SK-N-SH (cell line): ENCODE data around the gene QRICH2. TPM values are rescaled to one million over a fixed set of nuclear protein-coding genes. Genes with fewer than 3 reads are reported as not detected.

Experiments used
- CTCF ChIA-PET: fragments of 300-600, 350-600 bp; formaldehyde crosslinking; extraction: SDS; loops from one replicate; lab custom pipeline; 2021; lab: Yijun Ruan, JAX
- POLR2A ChIA-PET: fragments of 350-600 bp; sonication (Branson Sonifier 250); formaldehyde crosslinking; extraction: SDS; loops from one replicate; lab custom pipeline; 2020; ENCODE audit warnings: antibody characterized with exemption, inconsistent platforms; lab: Yijun Ruan, JAX
- DNase-seq: peaks from one replicate; pipeline ENCODE4 v3.0.0; 2012
- H2AFZ ChIP-seq: fragments of 200-600 bp; sonication (generic); 2 replicates; pipeline ENCODE4 v1.8.1; 2016; ENCODE audit warnings: antibody characterized with exemption, mild to moderate bottlenecking, low read depth
- H3F3A ChIP-seq: fragments of 200-600 bp; sonication (generic); replicated peaks from 2 replicates; pipeline ENCODE3; 2016; ENCODE audit warnings: antibody characterized with exemption, mild to moderate bottlenecking; ENCODE audit not compliant: insufficient read depth
- H3K27ac ChIP-seq, 2 experiments: fragments of 200-500 bp in 1 of 2; fragments of 200-600 bp in 1 of 2; sonication (Bioruptor generic) in 1 of 2; sonication (generic), shearing (Covaris generic) in 1 of 2; 2 replicates each; pipeline versions ENCODE4 v1.5.1 to v1.6.1; 2014 to 2016; ENCODE audit warnings: low read depth in 2 of 2, inconsistent platforms in 1 of 2, low read length in 1 of 2, mild to moderate bottlenecking in 1 of 2, mixed read lengths in 1 of 2
- H3K27me3 ChIP-seq: fragments of 200-600 bp; sonication (generic), shearing (Covaris generic); 2 replicates; pipeline ENCODE4 v1.6.1; 2016; ENCODE audit warnings: mixed run types; ENCODE audit not compliant: insufficient read depth
- H3K36me3 ChIP-seq, 2 experiments: fragments of 200-500 bp in 1 of 2; fragments of 200-600 bp in 1 of 2; sonication (Bioruptor generic) in 1 of 2; sonication (generic) in 1 of 2; replicated peaks in 1 of 2; 2 replicates each; pipeline versions ENCODE3 to v1.5.1; 2014 to 2016; ENCODE audit warnings: low read length in 1 of 2, mild to moderate bottlenecking in 1 of 2; ENCODE audit not compliant: insufficient read depth in 2 of 2, control insufficient read depth in 1 of 2
- H3K4me1 ChIP-seq, 2 experiments: fragments of 200-500 bp in 1 of 2; fragments of 200-600 bp in 1 of 2; sonication (Bioruptor generic) in 1 of 2; sonication (generic), shearing (Covaris generic) in 1 of 2; 2 replicates each; pipeline versions ENCODE4 v1.5.1 to v1.6.1; 2014 to 2016; ENCODE audit warnings: low read depth in 1 of 2, low read length in 1 of 2, mixed run types in 1 of 2; ENCODE audit not compliant: insufficient read depth in 2 of 2, control insufficient read depth in 1 of 2
- H3K4me2 ChIP-seq: fragments of 200-600 bp; sonication (generic), shearing (Covaris generic); 2 replicates; pipeline ENCODE4 v1.6.1; 2017; ENCODE audit warnings: mixed run types
- H3K4me3 ChIP-seq, 2 experiments: fragments of 200-500 bp in 1 of 2; fragments of 200-600 bp in 1 of 2; sonication (Bioruptor generic) in 1 of 2; sonication (generic), shearing (Covaris generic) in 1 of 2; 2 replicates each; pipeline versions ENCODE4 v1.5.1 to v1.8.1; 2014 to 2016; ENCODE audit warnings: low read depth in 2 of 2, inconsistent platforms in 1 of 2, low read length in 1 of 2, mild to moderate bottlenecking in 1 of 2, mixed read lengths in 1 of 2, moderate library complexity in 1 of 2
- H3K79me2 ChIP-seq: fragments of 200-600 bp; sonication (generic); 2 replicates; pipeline ENCODE4 v1.8.1; 2017; ENCODE audit warnings: mild to moderate bottlenecking; ENCODE audit not compliant: insufficient read depth
- H3K9ac ChIP-seq: fragments of 200-600 bp; sonication (generic); 2 replicates; pipeline ENCODE4 v1.6.1; 2017; ENCODE audit warnings: mixed run types
- H3K9me2 ChIP-seq: fragments of 200-600 bp; sonication (generic); 2 replicates; pipeline ENCODE4 v1.6.1; 2017; ENCODE audit warnings: mixed run types
- H3K9me3 ChIP-seq: fragments of 200-600 bp; sonication (generic); 2 replicates; pipeline ENCODE4 v1.6.1; 2017; ENCODE audit warnings: mixed run types, mild to moderate bottlenecking, moderate library complexity
- H4K20me1 ChIP-seq: fragments of 200-600 bp; sonication (generic); 2 replicates; pipeline ENCODE4 v1.6.1; 2017; ENCODE audit warnings: mild to moderate bottlenecking, mixed run types; ENCODE audit not compliant: insufficient read depth
- CHD2 ChIP-seq: fragments of 150-350 bp; IDR thresholded peaks from 2 replicates; pipeline ENCODE4 v1.6.1; 2018; ENCODE audit warnings: low read length; ENCODE audit not compliant: partially characterized antibody
- CTCF ChIP-seq: fragments of 200-600 bp; sonication (generic); IDR thresholded peaks from 2 replicates; pipeline ENCODE4 v1.6.1; 2017; ENCODE audit warnings: antibody characterized with exemption, mild to moderate bottlenecking, moderate library complexity
- ELF1 ChIP-seq: IDR thresholded peaks from 2 replicates; pipeline ENCODE4 v1.4.0; 2012
- EP300 ChIP-seq, 2 experiments: IDR thresholded peaks; 2 replicates each; pipeline versions ENCODE4 v1.4.0 to v1.6.1; 2012; ENCODE audit warnings: borderline replicate concordance in 1 of 2, low read depth in 1 of 2, low read length in 1 of 2
- EZH2phosphoT487 ChIP-seq: fragments of 200-600 bp; sonication (generic); IDR thresholded peaks from 2 replicates; pipeline ENCODE4 v1.6.1; 2017; ENCODE audit warnings: low read depth, mixed run types, mild to moderate bottlenecking, antibody characterized with exemption, moderate library complexity, borderline replicate concordance
- FOSL2 ChIP-seq: IDR thresholded peaks from 2 replicates; pipeline ENCODE4 v1.4.0; 2012; ENCODE audit warnings: low read depth, mild to moderate bottlenecking, moderate library complexity, borderline replicate concordance
- FOXJ3 ChIP-seq: sonication (generic); formaldehyde crosslinking; IDR thresholded peaks from 2 replicates; pipeline ENCODE4 v1.5.1; 2020; ENCODE audit warnings: mild to moderate bottlenecking, missing genetic modification reagents
- FOXM1 ChIP-seq: IDR thresholded peaks from 2 replicates; pipeline ENCODE4 v1.4.0; 2012; ENCODE audit warnings: low read depth, mild to moderate bottlenecking
- GABPA ChIP-seq: IDR thresholded peaks from 2 replicates; pipeline ENCODE4 v1.4.0; 2012; ENCODE audit warnings: low read depth, mild to moderate bottlenecking
- GATA2 ChIP-seq: sonication (generic); formaldehyde crosslinking; IDR thresholded peaks from 2 replicates; pipeline ENCODE4 v1.5.0; 2020; ENCODE audit warnings: mild to moderate bottlenecking, missing genetic modification reagents
- JUND ChIP-seq: IDR thresholded peaks from 2 replicates; pipeline ENCODE4 v1.4.0; 2012
- MAX ChIP-seq: IDR thresholded peaks from 2 replicates; pipeline ENCODE4 v1.4.0; 2012; ENCODE audit warnings: low read depth
- MXI1 ChIP-seq: IDR thresholded peaks from 2 replicates; pipeline ENCODE4 v1.6.1; 2012; ENCODE audit warnings: mild to moderate bottlenecking, low read depth, low read length, improper control_type of control experiment
- PBX3 ChIP-seq: IDR thresholded peaks from 2 replicates; pipeline ENCODE4; 2012
- POLR2AphosphoS5 ChIP-seq: IDR thresholded peaks from 2 replicates; pipeline ENCODE4 v1.6.1; 2012; ENCODE audit warnings: low read depth, low read length
- RCOR1 ChIP-seq: fragments of 150-350 bp; IDR thresholded peaks from 2 replicates; pipeline ENCODE4 v1.6.1; 2017; ENCODE audit warnings: antibody characterized with exemption, low read length
- RXRA ChIP-seq: IDR thresholded peaks from 2 replicates; pipeline ENCODE4 v1.4.0; 2012; ENCODE audit warnings: low read depth, mild to moderate bottlenecking, borderline replicate concordance
- SIN3A ChIP-seq: IDR thresholded peaks from 2 replicates; pipeline ENCODE4 v1.6.1; 2012; ENCODE audit warnings: low read depth, mild to moderate bottlenecking, low read length, moderate library complexity, borderline replicate concordance
- TAF1 ChIP-seq: IDR thresholded peaks from 2 replicates; pipeline ENCODE4 v1.6.1; 2012; ENCODE audit warnings: low read depth, mild to moderate bottlenecking, low read length, moderate library complexity, borderline replicate concordance
- TCF12 ChIP-seq: IDR thresholded peaks from 2 replicates; pipeline ENCODE4 v1.4.0; 2012
- TEAD4 ChIP-seq: IDR thresholded peaks from 2 replicates; pipeline ENCODE4 v1.4.0; 2012; ENCODE audit warnings: mild to moderate bottlenecking, borderline replicate concordance; ENCODE audit not compliant: insufficient read depth
- USF1 ChIP-seq: IDR thresholded peaks from 2 replicates; pipeline ENCODE4 v1.4.0; 2012; ENCODE audit warnings: low read depth, borderline replicate concordance
- USF2 ChIP-seq: fragments of 150-350 bp; IDR thresholded peaks from 2 replicates; pipeline ENCODE4 v1.6.1; 2017; ENCODE audit warnings: antibody characterized with exemption, low read length, low read depth, borderline replicate concordance
- ZBTB33 ChIP-seq: IDR thresholded peaks from 2 replicates; pipeline ENCODE4 v1.4.0; 2012; ENCODE audit warnings: low read depth, borderline replicate concordance
- WGBS: methylation state at CpG from one replicate; pipeline ENCODE4 v1.1.6; 2017; ENCODE audit warnings: low lambda C conversion rate; 5-methylcytosine and 5-hydroxymethylcytosine counted together
- polyA plus RNA-seq, 3 experiments: library from polyadenylated mRNA; depleted of rRNA; stranded (reverse); fragments of >200 nt; gene quantifications; 2 replicates each; pipeline ENCODE4 v1.2.3, GENCODE V29; 2012

The QRICH2 gene
- polyA plus RNA-seq, 1 of the 3 experiments (the other 2 are of a cell fraction) = 6.2 TPM

GRCh38 chr17:76354317-76354729 lies 46.2 kb upstream of the QRICH2 start (continued):
- TF ChIP-seq CHD2 (no peak), GATA2 (no peak), FOXJ3 (CRISPR knock-in tag) (no peak), TAF1 (no peak)

- peak within 1 kb of the TSS; percentile 65 to 87 for H3K4me3 ChIP-seq
- ChIA-PET POLR2A (interaction anchor here (0.6 to 4.9 kb wide), 17 partner anchors 9 to 477 kb away, joined by 3 to 39 read pairs (median 4); partner anchors contain the start of gene SPHK1), CTCF (interaction anchor here (0.7 to 8.3 kb wide), 23 partner anchors 9 to 270 kb away, joined by 3 to 128 read pairs (median 4); partner anchors contain the start of gene SPHK1)
- no peaks in the 10 kb centered on the region for H3K9me2 ChIP-seq
- no peaks in the 10 kb centered on the region for H4K20me1 ChIP-seq
- H3K27ac ChIP-seq = peak within 1 kb of the TSS; percentile 83 to 90
- DNase-seq = peak; percentile 97
- H3K27me3 ChIP-seq = no peaks in the 10 kb centered on the region
- WGBS = 1% methylated on average over 67 of the region's 75 CpGs
- peaks cover 7 to 10% of the 10 kb centered on the region in 2 experiments; a peak in 2 of 4 replicates for H3K4me1 ChIP-seq
- peak within 1 kb of the TSS; percentile 75 for H3K4me2 ChIP-seq
- no peaks in the 10 kb centered on the region for H3K9me3 ChIP-seq
- peak within 1 kb of the TSS; percentile 99 for H2AFZ ChIP-seq
- H3K9ac ChIP-seq = peak within 1 kb of the TSS; percentile 76
- peaks cover 16% of the 10 kb centered on the region for H3F3A ChIP-seq
- peaks cover 0 to 12% of the 10 kb centered on the region in 2 experiments for H3K36me3 ChIP-seq
- H3K79me2 ChIP-seq = peaks cover 46% of the 10 kb centered on the region
- TF ChIP-seq PBX3 (peak; percentile 23; the same call in 1 of the 2 replicates), RXRA (no peak; the same call in 1 of the 2 replicates), FOSL2 (no peak), POLR2AphosphoS5 (peak; percentile 94; the same call in 1 of the 2 replicates), CTCF (peak; percentile 21), ZBTB33 (peak; percentile 71; the same call in 1 of the 2 replicates), GABPA (peak; percentile 60), MXI1 (peak; percentile 94), SIN3A (peak; percentile 82; the same call in 1 of the 2 replicates), EP300 (IDR thresholded peaks at IDR 0.05; ENCODE audit: borderline replicate concordance in 1 of 2, low read depth in 1 of 2, low read length in 1 of 2) (0 out of 4 replicates have a peak, but pooled peaks of 1 of the 2 experiments have one; percentile 19), TCF12 (peak; percentile 39; the same call in 1 of the 2 replicates), USF1 (0 out of 2 replicates have a peak, but pooled peaks have one; percentile 30), RCOR1 (no peak), FOXM1 (peak; percentile 72; the same call in 1 of the 2 replicates), MAX (peak; percentile 75), ELF1 (peak; percentile 68), EZH2phosphoT487 (no peak), JUND (no peak), USF2 (no peak), TEAD4 (peak; percentile 60), FOXJ3 (CRISPR knock-in tag) (peak; percentile 70)
These were observed 45.7 kb upstream of the QRICH2 start, which contains the start of gene PRPSAP1 for GRCh38 chr17:76353599-76354316. TSS of gene PRPSAP1 (minus strand) at chr17:76353916. CDS start at chr17:76353703, 213 bp downstream.
